ENCODE results near the gene ARPC3.
"Not testable (repeated sequence)": the region's sequence is repeated elsewhere in the genome, so short reads cannot be mapped to it uniquely, and the experiment has no call there.

ARPC3 gene

GRCh38 chr12:110410086-110410485 lies 40.1 kb downstream of the ARPC3 start:
- not testable (repeated sequence) for DNase-seq

- not testable (repeated sequence) for DNase-seq
Observed at GRCh38 chr12:110405126-110405662, 44.9 kb downstream of the ARPC3 start.

GRCh38 chr12:110403976-110404682 lies 46.0 kb downstream of the ARPC3 start:
- peak; percentile 44 to 46 for DNase-seq

- DNase-seq = peak; percentile 77 to 82
Observed at GRCh38 chr12:110403146-110403975, 46.8 kb downstream of the ARPC3 start, which contains the start of gene ANAPC7. ANAPC7 (minus strand) TSS chr12:110403708; CDS start chr12:110403627, 81 bp downstream.
